ENCODE measurements around the gene SUPT4H1.

- TF ChIP-seq CTCF (IDR thresholded peaks at IDR 0.05; ENCODE audit: low read depth, low read length) (no peak), POLR2A (IDR thresholded peaks at IDR 0.05; ENCODE audit: extremely low read depth, insufficient read length) (no peak)
- TF ChIP-seq, protein P1, sequence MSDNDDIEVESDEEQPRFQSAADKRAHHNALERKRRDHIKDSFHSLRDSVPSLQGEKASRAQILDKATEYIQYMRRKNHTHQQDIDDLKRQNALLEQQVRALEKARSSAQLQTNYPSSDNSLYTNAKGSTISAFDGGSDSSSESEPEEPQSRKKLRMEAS (IDR thresholded peaks at IDR 0.05; ENCODE audit: low read depth, low read length), result no peak
Measured at GRCh38 chr17:58320570-58321323, 31.3 kb downstream of the SUPT4H1 start.
